ENCODE results near the gene MSI1.

GRCh38 chr12:120346681-120347080, 22.3 kb downstream of the MSI1 start:
- TF ChIP-seq CTCF (IDR thresholded peaks at IDR 0.05) (no peak), POLR2A (IDR thresholded peaks at IDR 0.05) (no peak)
